SU-DHL-6 (cell line): ENCODE measurements around the gene SLC43A3.

Experiments used
- CTCF ChIP-seq: fragments of 200-600 bp; sonication (generic); IDR thresholded peaks from one replicate; pipeline ENCODE4 v1.5.1; 2017; ENCODE audit warnings: antibody characterized with exemption, mild to moderate bottlenecking, low read length, moderate library complexity; ENCODE audit not compliant: insufficient read depth, poor library complexity, severe bottlenecking
- EZH2phosphoT487 ChIP-seq: fragments of 200-600 bp; sonication (generic), shearing (Covaris generic); conservative IDR thresholded peaks from 2 replicates; pipeline ENCODE4 v1.6.1; 2018; ENCODE audit warnings: mild to moderate bottlenecking, antibody characterized with exemption, low read length, moderate library complexity, mixed read lengths

GRCh38 chr11:57419146-57419545 is 7.8 kb downstream of the SLC43A3 start:
- TF ChIP-seq CTCF (no peak), EZH2phosphoT487 (no peak)
